ENCODE results near the gene DUSP23. TPM values are rescaled to one million over a fixed set of nuclear protein-coding genes. Genes with fewer than 3 reads are reported as not detected.

The DUSP23 gene
- total RNA-seq, 4 donors from 2014 or later: 97.3 to 183 (median 99.9) TPM

DNA sequence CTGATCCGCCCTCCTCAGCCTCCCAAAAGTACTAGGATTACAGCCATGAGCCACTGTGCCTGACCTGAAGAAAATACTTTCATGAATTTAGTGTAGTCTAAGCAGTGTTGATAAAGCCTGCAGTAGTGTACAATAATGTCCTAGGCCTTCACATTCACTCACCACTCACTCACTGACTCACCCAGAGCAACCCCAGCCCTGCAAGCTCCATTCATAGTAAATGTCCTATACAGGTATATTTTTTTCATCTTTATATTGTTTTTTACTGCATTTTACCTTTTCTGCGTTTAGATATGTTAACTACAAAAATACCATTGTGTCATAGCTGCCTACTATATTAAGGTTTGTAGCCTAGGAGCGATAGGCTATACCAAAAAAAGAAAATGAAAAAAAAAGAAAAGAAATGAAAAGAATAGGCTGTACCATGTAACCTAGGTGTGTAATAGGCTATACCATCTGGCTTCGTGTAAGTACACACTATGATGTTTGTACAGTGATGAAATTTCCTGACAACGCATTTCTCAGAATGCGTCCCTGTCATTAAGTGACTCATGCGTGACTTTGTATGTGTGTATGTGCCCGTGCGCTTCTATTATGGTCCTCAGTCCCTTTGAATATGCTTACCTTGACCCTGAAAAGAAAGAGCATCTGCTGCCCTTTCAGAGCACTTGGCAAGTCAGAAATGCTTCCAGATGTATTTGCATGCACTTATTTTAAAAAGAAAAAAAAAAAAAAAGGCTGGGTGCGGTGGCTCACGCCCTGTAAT is 36.7 kb downstream of the DUSP23 start:
- H3K36me3 ChIP-seq: no peaks in the 10 kb centered on the region
- no peak overlapping the region for H3K4me3 ChIP-seq (replicated peaks in 1 of 3)
- intact Hi-C loops (cut with DNase I): no loop called here
- no peaks in the 10 kb centered on the region for H3K4me1 ChIP-seq
- 84 to 85% methylated on average over 11 of the region's 11 CpGs for WGBS, 2 donors
- no peak overlapping the region for H3K27ac ChIP-seq
- H3K27me3 ChIP-seq: no peaks in the 10 kb centered on the region
- TF ChIP-seq, protein P1, sequence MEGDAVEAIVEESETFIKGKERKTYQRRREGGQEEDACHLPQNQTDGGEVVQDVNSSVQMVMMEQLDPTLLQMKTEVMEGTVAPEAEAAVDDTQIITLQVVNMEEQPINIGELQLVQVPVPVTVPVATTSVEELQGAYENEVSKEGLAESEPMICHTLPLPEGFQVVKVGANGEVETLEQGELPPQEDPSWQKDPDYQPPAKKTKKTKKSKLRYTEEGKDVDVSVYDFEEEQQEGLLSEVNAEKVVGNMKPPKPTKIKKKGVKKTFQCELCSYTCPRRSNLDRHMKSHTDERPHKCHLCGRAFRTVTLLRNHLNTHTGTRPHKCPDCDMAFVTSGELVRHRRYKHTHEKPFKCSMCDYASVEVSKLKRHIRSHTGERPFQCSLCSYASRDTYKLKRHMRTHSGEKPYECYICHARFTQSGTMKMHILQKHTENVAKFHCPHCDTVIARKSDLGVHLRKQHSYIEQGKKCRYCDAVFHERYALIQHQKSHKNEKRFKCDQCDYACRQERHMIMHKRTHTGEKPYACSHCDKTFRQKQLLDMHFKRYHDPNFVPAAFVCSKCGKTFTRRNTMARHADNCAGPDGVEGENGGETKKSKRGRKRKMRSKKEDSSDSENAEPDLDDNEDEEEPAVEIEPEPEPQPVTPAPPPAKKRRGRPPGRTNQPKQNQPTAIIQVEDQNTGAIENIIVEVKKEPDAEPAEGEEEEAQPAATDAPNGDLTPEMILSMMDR (IDR thresholded peaks at IDR 0.05): no peak
- TF ChIP-seq POLR2A (IDR thresholded peaks at IDR 0.05): no peak
- no peaks in the 10 kb centered on the region for H3K9me3 ChIP-seq
- no peak for DNase-seq

DNA sequence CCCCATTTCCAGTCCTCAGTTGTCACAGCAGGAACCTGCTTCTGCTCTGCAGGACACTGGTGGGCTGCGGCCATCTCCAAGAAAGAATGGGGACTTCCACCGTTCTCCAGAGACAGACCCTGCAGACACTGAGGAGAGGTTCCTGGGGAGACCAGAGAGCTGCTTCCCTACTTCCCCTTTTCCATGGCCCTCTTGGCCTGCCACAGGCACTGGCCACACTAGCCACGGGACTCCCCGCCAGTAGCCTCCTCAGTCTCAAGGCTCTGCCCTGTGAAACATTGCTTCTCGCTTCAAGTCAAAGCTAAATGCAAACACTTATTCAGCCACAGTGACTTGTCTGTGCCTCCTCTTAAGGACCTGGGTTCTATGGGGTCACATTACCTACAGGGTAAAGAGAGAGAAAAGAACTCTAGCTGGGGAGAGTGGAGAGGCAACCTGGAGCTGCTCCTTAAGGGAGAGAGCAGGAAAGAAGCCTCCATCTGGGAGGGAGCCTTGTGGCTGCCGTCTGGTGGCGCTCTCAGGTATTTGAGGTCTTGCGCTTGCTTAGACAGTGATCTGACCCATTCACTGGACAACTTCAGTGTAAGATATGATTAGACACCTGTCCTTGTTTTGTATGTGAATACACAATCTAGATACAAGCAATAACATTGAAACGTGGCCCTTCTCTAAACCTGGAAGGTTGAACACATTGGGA is 40.6 kb downstream of the DUSP23 start:
- DNase-seq: no peak
- 78 to 84% methylated on average over 9 of the region's 9 CpGs for WGBS, 2 donors
- Histone ChIP-seq H3K4me1 (no peaks in the 10 kb centered on the region), H3K36me3 (no peaks in the 10 kb centered on the region), H3K9me3 (no peaks in the 10 kb centered on the region), H3K27me3 (no peaks in the 10 kb centered on the region), H3K4me3 (replicated peaks in 1 of 3) (no peak overlapping the region), H3K27ac (no peak overlapping the region)
- intact Hi-C loops (cut with DNase I): no loop called here
- TF ChIP-seq POLR2A (IDR thresholded peaks at IDR 0.05): no peak
- TF ChIP-seq, protein P1 (IDR thresholded peaks at IDR 0.05): no peak

- Histone ChIP-seq H3K4me1 (no peaks in the 10 kb centered on the region), H3K36me3 (no peaks in the 10 kb centered on the region), H3K9me3 (no peaks in the 10 kb centered on the region), H3K27me3 (no peaks in the 10 kb centered on the region), H3K4me3 (replicated peaks in 1 of 3) (no peak overlapping the region), H3K27ac (no peak overlapping the region)
- DNase-seq: no peak
- intact Hi-C loops (cut with DNase I): no loop called here
- TF ChIP-seq, protein P1 (IDR thresholded peaks at IDR 0.05): no peak
- 28 to 36% methylated on average over 7 of the region's 7 CpGs for WGBS, 2 donors
These were observed 42.6 kb downstream of the DUSP23 start for GRCh38 chr1:159823406-159823805.

DNA sequence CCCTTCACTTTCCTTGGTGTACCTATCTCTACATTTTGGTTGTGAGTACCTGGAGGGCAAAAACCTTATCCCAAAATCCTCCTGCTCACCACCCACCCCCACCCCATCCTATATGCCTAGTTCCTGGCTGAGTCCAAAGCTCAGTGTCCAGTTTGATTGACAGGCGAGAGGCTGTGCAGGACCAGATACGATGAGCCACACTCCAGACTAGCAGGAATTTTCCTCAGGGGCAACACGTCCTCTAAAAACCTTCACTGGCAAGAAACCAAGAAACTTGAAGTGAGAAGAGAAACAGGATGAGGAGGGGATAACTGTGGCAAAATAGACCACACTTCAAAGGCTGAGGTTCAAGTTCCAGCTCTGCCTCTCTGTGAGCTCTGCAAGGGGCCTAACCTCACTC is 44.8 kb downstream of the DUSP23 start:
- 50 to 60% methylated on average over 3 of the region's 3 CpGs for WGBS, 2 donors

More for the DNA sequence above, 44.8 kb downstream of the DUSP23 start:
- Histone ChIP-seq H3K4me3 (replicated peaks in 1 of 3) (no peak overlapping the region), H3K27ac (no peak overlapping the region), H3K4me1 (no peaks in the 10 kb centered on the region), H3K36me3 (no peaks in the 10 kb centered on the region), H3K9me3 (no peaks in the 10 kb centered on the region), H3K27me3 (no peaks in the 10 kb centered on the region)
- TF ChIP-seq, protein P1 (IDR thresholded peaks at IDR 0.05): no peak
- TF ChIP-seq POLR2A (IDR thresholded peaks at IDR 0.05): no peak
- no peak for DNase-seq
- intact Hi-C loops (cut with DNase I): no loop called here

Measured in thyroid gland (tissue), 4 donors.